Psoas muscle (tissue), 8 donors: ENCODE results near the gene AIF1L. TPM values are rescaled to one million over a fixed set of nuclear protein-coding genes. Genes with fewer than 3 reads are reported as not detected.
"Not testable (repeated sequence)": the region's sequence is repeated elsewhere in the genome, so short reads cannot be mapped to it uniquely, and the experiment has no call there.

Source experiments
- ATAC-seq, 4 donors: fragments of 200-7000 bp; cut with Tn5 transposase; one replicate each; pipeline ENCODE4 v1.9.1; 2020; ENCODE audit warnings: moderate library complexity in 3 of 4, mild to moderate bottlenecking in 2 of 4
- DNase-seq, 2 donors: peaks; one replicate each; pipeline ENCODE4 v3.0.0-alpha.2; 2020
- H3K27ac ChIP-seq: fragments of 200-600 bp; one replicate; pipeline ENCODE4 v1.8.0; 2022
- H3K27me3 ChIP-seq, 3 donors: fragments of 200-600 bp in 1 of 3; one replicate each; pipeline versions ENCODE4 v1.6.1 to v1.8.0; 2013 to 2022; ENCODE audit warnings: low read length in 2 of 3, mild to moderate bottlenecking in 2 of 3, moderate library complexity in 1 of 3; ENCODE audit not compliant: insufficient read depth in 3 of 3
- H3K36me3 ChIP-seq, 2 donors: fragments of 200-600 bp in 1 of 2; one replicate each; pipeline versions ENCODE4 v1.6.1 to v1.8.0; 2013 to 2022; ENCODE audit warnings: low read depth in 1 of 2, mild to moderate bottlenecking in 1 of 2, moderate library complexity in 1 of 2; ENCODE audit not compliant: insufficient read depth in 1 of 2
- H3K4me1 ChIP-seq: fragments of 200-600 bp; one replicate; pipeline ENCODE4 v1.8.0; 2022
- H3K4me3 ChIP-seq: fragments of 200-600 bp; one replicate; pipeline ENCODE4 v1.8.0; 2022; ENCODE audit warnings: mild to moderate bottlenecking
- H3K9me3 ChIP-seq: fragments of 200-600 bp; one replicate; pipeline ENCODE4 v1.8.0; 2022
- WGBS, 3 donors: extraction: QIAGEN DNeasy Blood & Tissue Kit; methylation state at CpG; one replicate each; pipeline versions ENCODE4 v1.1.6 to v1.1.7; 2013; 5-methylcytosine and 5-hydroxymethylcytosine counted together
- intact Hi-C, 2 donors: fragments of 100-400 bp; cut with DNase I; formaldehyde crosslinking; loops; one replicate each; pipeline versions ENCODE4 v1.11.0 to v1.14.2; 2022
- polyA plus RNA-seq, 3 donors: library from polyadenylated mRNA; stranded (reverse); fragments of 200-250 nt; gene quantifications; one replicate each; pipeline ENCODE4 v1.2.3, GENCODE V29; 2013
- total RNA-seq, 4 donors: library from RNA; stranded (reverse); fragmentation: NEBNext Ultra II Directional in 2 of 4; extraction: Animal tissue kit (Norgen Biotek cat#: 25700) in 2 of 4; gene quantifications; one replicate each; pipeline versions ENCODE4 v1.2.1 to v1.2.4, GENCODE V29; 2021 to 2023
- TF ChIP-seq, protein P1 (sequence below): fragments of 200-600 bp; IDR thresholded peaks from one replicate; pipeline ENCODE4 v1.8.0; 2022; ENCODE audit warnings: antibody characterized with exemption
- donor health status: healthy with polysubstance abuse.
- donor health status: DM: no; HTN: no; CAD: no; lungs with moderate emphysema.
- donor health status: Bipolar disorder and iron deficiency.
- donor health status: healthy.
- donor health status: DM: yes; HTN: yes; CAD: no.
- donor health status: DM: no; HTN: no; CAD: no.
- donor health status: DM: no; HTN: no; CAD: no.
- donor health status: DM: yes; HTN: yes; CAD: no.

Gene AIF1L
- total and polyA plus RNA-seq, 7 donors, result 3.7 to 12.2 (median 11.0) TPM

DNA sequence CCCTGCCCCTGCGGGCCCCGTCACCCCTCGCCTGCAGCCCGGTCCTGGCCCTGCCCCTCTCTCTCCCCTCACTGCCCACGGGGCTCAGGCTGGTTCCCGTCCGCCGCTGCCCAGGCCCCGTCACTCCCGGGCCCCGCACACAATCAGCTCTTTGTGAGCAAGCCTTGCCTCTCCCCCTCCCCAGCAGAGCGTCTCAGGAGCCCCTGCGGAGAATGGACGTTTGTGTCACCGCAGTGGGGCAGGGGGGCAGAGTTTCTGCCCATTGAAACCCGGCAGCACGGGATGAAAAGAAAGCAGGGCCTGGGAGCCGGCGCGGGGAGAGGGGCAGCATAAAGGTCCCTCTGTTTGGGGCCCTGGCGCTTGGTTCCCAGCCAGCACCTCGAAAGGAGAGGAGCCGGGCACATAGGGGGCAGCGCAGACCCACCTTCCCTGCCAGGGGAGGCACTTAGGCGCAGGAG is 15.6 kb downstream of the AIF1L start:
- WGBS, 3 donors, result 70 to 78% (median 78%) methylated on average over 24 to 25 of the region's 25 CpGs
- DNase-seq (no peak), ATAC-seq (no peak)
- intact Hi-C loops, result no loop called here
- Histone ChIP-seq H3K27me3 (peaks cover 0 to 5% (median 0%) of the 10 kb centered on the region in 3 donors), H3K27ac (no peak overlapping the region), H3K4me1 (no peaks in the 10 kb centered on the region), H3K4me3 (no peak overlapping the region), H3K36me3 (no peaks in the 10 kb centered on the region), H3K9me3 (no peaks in the 10 kb centered on the region)
- TF ChIP-seq, protein P1, sequence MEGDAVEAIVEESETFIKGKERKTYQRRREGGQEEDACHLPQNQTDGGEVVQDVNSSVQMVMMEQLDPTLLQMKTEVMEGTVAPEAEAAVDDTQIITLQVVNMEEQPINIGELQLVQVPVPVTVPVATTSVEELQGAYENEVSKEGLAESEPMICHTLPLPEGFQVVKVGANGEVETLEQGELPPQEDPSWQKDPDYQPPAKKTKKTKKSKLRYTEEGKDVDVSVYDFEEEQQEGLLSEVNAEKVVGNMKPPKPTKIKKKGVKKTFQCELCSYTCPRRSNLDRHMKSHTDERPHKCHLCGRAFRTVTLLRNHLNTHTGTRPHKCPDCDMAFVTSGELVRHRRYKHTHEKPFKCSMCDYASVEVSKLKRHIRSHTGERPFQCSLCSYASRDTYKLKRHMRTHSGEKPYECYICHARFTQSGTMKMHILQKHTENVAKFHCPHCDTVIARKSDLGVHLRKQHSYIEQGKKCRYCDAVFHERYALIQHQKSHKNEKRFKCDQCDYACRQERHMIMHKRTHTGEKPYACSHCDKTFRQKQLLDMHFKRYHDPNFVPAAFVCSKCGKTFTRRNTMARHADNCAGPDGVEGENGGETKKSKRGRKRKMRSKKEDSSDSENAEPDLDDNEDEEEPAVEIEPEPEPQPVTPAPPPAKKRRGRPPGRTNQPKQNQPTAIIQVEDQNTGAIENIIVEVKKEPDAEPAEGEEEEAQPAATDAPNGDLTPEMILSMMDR, result no peak

DNA sequence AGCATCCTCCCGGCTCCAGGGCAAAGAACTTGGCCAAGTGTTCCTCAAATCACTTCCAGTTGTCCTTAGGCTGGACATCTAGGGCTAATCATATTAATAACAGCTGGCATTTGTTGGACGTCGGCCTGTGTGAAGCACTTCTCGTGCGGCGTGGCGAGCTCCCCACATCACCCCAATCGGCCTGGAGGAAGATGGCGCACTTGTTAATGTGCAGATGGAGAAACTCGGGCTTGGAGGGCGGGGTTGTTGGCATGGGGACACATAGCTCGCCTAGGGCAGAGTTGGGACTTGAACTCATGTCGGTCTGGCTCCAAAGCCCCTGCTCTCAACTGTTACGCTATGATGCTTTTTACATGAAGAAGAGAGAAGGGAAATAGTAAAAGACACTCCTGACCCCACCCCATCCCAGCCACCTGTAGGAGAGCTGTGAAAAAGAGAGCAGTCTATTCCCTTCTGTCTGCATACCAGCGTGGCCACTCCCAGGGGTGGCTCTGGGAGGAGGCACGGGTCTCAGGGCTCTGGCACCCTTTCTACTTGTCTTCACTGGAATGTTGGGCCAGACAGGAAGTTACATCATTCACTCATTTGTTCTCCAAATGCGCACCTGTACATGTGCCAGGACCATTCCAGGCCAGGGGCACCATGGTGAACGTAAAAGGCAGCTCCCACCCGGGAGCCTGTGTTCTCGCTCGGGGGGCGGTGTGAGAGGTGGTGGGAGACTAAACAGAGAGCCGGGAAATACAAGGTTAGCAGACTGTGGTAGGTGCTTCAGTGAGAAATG is 16.2 kb downstream of the AIF1L start:
- intact Hi-C loops, result no loop called here
- no peaks in the 10 kb centered on the region for H3K9me3 ChIP-seq

DNA sequence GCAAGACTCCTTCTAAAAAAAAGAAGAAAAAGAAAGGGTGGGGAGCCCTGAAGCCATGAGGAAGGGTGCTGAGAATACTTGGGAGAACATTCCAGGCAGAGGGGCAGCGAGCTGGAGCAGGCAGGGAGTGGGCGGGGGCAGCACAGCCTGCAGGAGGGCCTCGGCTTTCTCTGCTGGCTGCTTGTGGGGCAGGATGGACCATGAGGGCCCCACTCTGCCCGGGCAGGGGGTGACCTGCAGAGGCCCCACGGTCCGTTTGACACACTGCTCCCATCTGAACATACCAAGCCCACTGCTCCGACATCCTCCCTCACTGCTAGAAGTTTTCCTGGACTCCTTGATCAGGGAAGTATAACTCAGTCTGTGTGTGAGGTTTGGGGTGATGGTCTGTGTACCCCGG is 17.3 kb downstream of the AIF1L start:
- Histone ChIP-seq H3K4me1 (no peaks in the 10 kb centered on the region), H3K36me3 (no peaks in the 10 kb centered on the region), H3K27me3 (peaks cover 0 to 11% (median 0%) of the 10 kb centered on the region in 3 donors), H3K27ac (no peak overlapping the region), H3K9me3 (no peaks in the 10 kb centered on the region), H3K4me3 (no peak overlapping the region)
- TF ChIP-seq, protein P1, result no peak
- 85 to 88% (median 87%) methylated on average over 8 of the region's 8 CpGs for WGBS, 3 donors
- intact Hi-C loops, result no loop called here
- DNase-seq (no peak), ATAC-seq (no peak)

More for the DNA sequence above, 16.2 kb downstream of the AIF1L start:
- no peak for DNase-seq
- WGBS, 3 donors, result 83 to 85% (median 83%) methylated on average over 23 of the region's 23 CpGs
- H3K4me3 ChIP-seq, result no peak overlapping the region
- no peak overlapping the region for H3K27ac ChIP-seq
- peaks cover 0 to 10% (median 0%) of the 10 kb centered on the region in 3 donors for H3K27me3 ChIP-seq
- ATAC-seq, result no peak
- no peaks in the 10 kb centered on the region for H3K36me3 ChIP-seq
- TF ChIP-seq, protein P1, result no peak
- no peaks in the 10 kb centered on the region for H3K4me1 ChIP-seq

DNA sequence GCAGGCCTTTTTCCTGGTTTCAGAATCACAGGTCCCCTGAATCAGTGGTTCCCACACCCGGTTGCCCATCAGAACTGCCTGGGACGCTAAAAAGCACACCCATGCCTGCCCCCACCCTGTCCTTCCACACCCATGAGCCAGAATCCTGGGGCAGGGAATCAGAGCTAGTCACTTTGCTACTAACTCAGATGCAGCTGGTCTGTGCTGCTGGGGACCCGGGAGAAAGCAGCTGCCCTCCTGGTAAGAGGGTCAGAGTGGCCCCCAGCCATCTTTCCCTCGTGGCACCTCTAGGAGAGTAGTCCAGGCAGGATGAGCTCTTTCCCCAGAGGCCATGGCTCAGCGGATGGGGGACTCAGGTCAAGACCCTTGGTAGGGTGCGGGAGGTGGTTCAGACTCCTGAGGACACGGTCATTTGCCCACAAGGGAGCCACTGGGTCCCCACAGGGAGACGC is 17.8 kb downstream of the AIF1L start:
- Histone ChIP-seq H3K4me1 (no peaks in the 10 kb centered on the region), H3K36me3 (no peaks in the 10 kb centered on the region)
- 80 to 86% (median 81%) methylated on average over 8 of the region's 8 CpGs for whole genome bisulfite sequencing, 3 donors

DNA sequence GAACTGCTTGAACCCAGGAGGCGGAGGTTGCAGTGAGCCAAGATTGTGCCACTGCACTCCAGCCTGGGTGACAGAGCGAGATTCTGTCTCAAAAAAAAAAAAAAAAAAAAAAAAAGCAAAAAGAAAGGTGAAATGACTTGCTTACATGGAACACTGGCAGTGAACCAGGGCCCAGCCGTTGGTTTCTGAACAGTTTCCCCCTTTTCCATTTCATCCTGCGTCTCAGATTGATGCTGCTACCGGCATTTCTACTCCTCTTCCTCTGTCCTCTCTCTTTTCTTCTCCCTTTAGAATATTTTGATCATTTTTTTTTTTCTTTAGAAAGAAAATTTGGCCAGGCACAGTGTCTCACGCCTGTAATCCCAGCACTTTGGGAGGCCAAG is 19.0 kb downstream of the AIF1L start:
- DNase-seq, H3K4me1 ChIP-seq, ATAC-seq, H3K27ac ChIP-seq, H3K4me3 ChIP-seq, H3K36me3 ChIP-seq, intact Hi-C loops, H3K9me3 ChIP-seq: not testable (repeated sequence)
- WGBS, 3 donors, result 87 to 89% (median 88%) methylated on average over 4 to 6 of the region's 6 CpGs
- peaks cover 0 to 11% (median 0%) of the 10 kb centered on the region in 3 donors for H3K27me3 ChIP-seq

More for the DNA sequence above, 17.8 kb downstream of the AIF1L start:
- H3K9me3 ChIP-seq, result no peaks in the 10 kb centered on the region
- H3K4me3 ChIP-seq, result no peak overlapping the region
- no peak overlapping the region for H3K27ac ChIP-seq
- TF ChIP-seq, protein P1, result no peak
- H3K27me3 ChIP-seq, result peaks cover 0 to 11% (median 0%) of the 10 kb centered on the region in 3 donors
- ATAC-seq (no peak), DNase-seq (no peak)
- intact Hi-C loops, result no loop called here
